ENCODE results near the gene XPC.

The XPC gene

GRCh38 chr3:14206548-14207177 is 28.3 kb upstream of the XPC start:
- no peak for FAIRE-seq
- DNase-seq (ENCODE audit: insufficient read length, low spot score): no peak
- no peak for TF ChIP-seq CTCF (IDR thresholded peaks at IDR 0.05; ENCODE audit: insufficient read depth, missing control alignments)

GRCh38 chr3:14204515-14205284 is 26.3 kb upstream of the XPC start:
- no peak for FAIRE-seq
- no peak for TF ChIP-seq CTCF (IDR thresholded peaks at IDR 0.05; ENCODE audit: insufficient read depth, missing control alignments)
- DNase-seq (ENCODE audit: insufficient read length, low spot score): no peak

GRCh38 chr3:14203521-14204079 is 25.2 kb upstream of the XPC start:
- TF ChIP-seq CTCF (IDR thresholded peaks at IDR 0.05; ENCODE audit: insufficient read depth, missing control alignments): peak; percentile 87
- no peak for FAIRE-seq
- peak; percentile 67 for DNase-seq (ENCODE audit: insufficient read length, low spot score)

GRCh38 chr3:14202874-14203520 is 24.6 kb upstream of the XPC start:
- DNase-seq (ENCODE audit: insufficient read length, low spot score) (no peak), FAIRE-seq (no peak)
- no peak for TF ChIP-seq CTCF (IDR thresholded peaks at IDR 0.05; ENCODE audit: insufficient read depth, missing control alignments)

- no peak for TF ChIP-seq CTCF (IDR thresholded peaks at IDR 0.05; ENCODE audit: insufficient read depth, missing control alignments)
- DNase-seq (ENCODE audit: insufficient read length, low spot score): no peak
Measured at GRCh38 chr3:14201940-14202684, 23.7 kb upstream of the XPC start.

GRCh38 chr3:14200841-14201240 is 22.4 kb upstream of the XPC start:
- FAIRE-seq: no peak
- DNase-seq (ENCODE audit: insufficient read length, low spot score): no peak
- no peak for TF ChIP-seq CTCF (IDR thresholded peaks at IDR 0.05; ENCODE audit: insufficient read depth, missing control alignments)

More at GRCh38 chr3:14201940-14202684, 23.7 kb upstream of the XPC start:
- no peak for FAIRE-seq
